ENCODE data around the gene UHRF2.

The UHRF2 gene

DNA sequence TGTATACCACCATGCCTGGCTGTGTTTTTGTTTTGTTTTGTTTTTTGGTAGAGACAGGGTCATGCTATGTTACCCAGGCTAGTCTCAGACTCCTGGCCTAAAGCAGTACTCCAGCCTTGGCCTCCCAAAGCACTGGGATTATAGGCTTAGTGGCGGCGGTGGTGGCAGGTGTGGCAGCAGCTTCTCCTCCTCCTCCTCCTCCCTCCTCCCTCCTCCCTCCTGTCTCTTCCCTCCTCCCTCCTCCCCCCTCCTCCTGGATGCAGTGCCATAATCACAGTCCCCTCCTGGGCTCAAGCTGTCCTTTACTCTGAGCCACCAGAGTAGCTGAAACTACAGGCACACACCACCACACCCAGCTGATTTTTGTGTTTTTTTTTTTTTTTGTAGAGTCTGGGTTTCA lies 71.2 kb downstream of the UHRF2 start:
- no peak for DNase-seq (ENCODE audit: low read depth, low spot score)
- no CpG with 5 or more reads among the region's 2 CpGs for WGBS (ENCODE audit: insufficient coverage, insufficient read length)
- no peaks in the 10 kb centered on the region for H3K27me3 ChIP-seq (ENCODE audit: control insufficient read depth, insufficient read depth, low read length)
- peaks cover 5% of the 10 kb centered on the region; the same call in 1 of the 2 replicates for H3K36me3 ChIP-seq (ENCODE audit: control insufficient read depth, insufficient read depth, low read length)
- no peaks in the 10 kb centered on the region for H3K9me3 ChIP-seq (ENCODE audit: control insufficient read depth, insufficient read depth, low read length)
- no peak overlapping the region for H3K4me3 ChIP-seq (ENCODE audit: low read length)
- no peaks in the 10 kb centered on the region for H3K4me1 ChIP-seq (ENCODE audit: control insufficient read depth, insufficient read depth, low read length)
- no peak overlapping the region for H3K27ac ChIP-seq (ENCODE audit: low read length)

DNA sequence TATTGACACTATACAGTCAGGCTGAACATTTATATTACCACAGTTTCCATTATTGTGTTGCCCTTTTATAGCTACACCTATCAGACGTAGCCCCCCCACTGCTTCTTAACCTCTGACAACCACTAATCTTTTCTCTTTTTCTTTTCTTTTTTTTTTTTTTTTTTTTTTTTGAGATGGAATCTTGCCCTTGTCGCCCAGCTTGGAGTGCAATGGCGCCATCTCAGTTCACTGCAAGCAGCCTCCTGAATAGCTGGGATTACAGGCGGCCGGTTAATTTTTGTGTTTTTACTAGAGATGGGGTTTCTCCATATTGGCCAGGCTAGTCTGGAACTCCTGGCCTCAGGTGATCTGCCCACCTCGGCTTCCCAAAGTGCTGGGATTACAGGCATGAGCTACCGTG lies 75.4 kb downstream of the UHRF2 start:
- WGBS (ENCODE audit: insufficient coverage, insufficient read length) = no CpG with 5 or more reads among the region's 7 CpGs
- H3K36me3 ChIP-seq (ENCODE audit: control insufficient read depth, insufficient read depth, low read length) = peaks cover 5% of the 10 kb centered on the region; the same call in 1 of the 2 replicates
- no peak overlapping the region for H3K27ac ChIP-seq (ENCODE audit: low read length)
- H3K4me1 ChIP-seq (ENCODE audit: control insufficient read depth, insufficient read depth, low read length) = no peaks in the 10 kb centered on the region
- H3K9me3 ChIP-seq (ENCODE audit: control insufficient read depth, insufficient read depth, low read length) = no peaks in the 10 kb centered on the region
- no peak for DNase-seq (ENCODE audit: low read depth, low spot score)
- H3K4me3 ChIP-seq (ENCODE audit: low read length) = no peak overlapping the region
- no peaks in the 10 kb centered on the region for H3K27me3 ChIP-seq (ENCODE audit: control insufficient read depth, insufficient read depth, low read length)

DNA sequence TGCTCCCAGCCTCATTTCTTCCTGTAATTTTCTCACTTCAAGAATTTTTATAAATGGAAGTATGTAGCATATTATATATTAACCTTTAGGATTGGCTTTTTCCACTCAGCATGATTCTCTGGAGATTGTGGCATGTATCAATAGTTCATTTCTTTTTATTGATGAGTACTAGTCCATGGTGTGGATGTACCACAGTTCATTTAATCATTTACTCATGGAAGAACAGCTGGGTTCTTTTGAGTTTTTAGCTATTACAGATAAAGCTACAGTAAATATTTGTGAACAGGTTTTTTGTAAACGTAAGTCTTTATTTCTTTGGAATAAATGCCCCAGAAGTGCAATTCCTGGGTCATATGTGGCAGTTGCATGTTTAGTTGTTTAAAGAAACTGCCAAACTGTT lies 76.1 kb downstream of the UHRF2 start:
- DNase-seq (ENCODE audit: low read depth, low spot score) = no peak
- Histone ChIP-seq H3K27ac (ENCODE audit: low read length) (no peak overlapping the region), H3K4me1 (ENCODE audit: control insufficient read depth, insufficient read depth, low read length) (no peaks in the 10 kb centered on the region), H3K9me3 (ENCODE audit: control insufficient read depth, insufficient read depth, low read length) (no peaks in the 10 kb centered on the region), H3K27me3 (ENCODE audit: control insufficient read depth, insufficient read depth, low read length) (no peaks in the 10 kb centered on the region), H3K4me3 (ENCODE audit: low read length) (no peak overlapping the region), H3K36me3 (ENCODE audit: control insufficient read depth, insufficient read depth, low read length) (peaks cover 3% of the 10 kb centered on the region; the same call in 1 of the 2 replicates)
- WGBS (ENCODE audit: insufficient coverage, insufficient read length) = no CpG with 5 or more reads among the region's 1 CpG

DNA sequence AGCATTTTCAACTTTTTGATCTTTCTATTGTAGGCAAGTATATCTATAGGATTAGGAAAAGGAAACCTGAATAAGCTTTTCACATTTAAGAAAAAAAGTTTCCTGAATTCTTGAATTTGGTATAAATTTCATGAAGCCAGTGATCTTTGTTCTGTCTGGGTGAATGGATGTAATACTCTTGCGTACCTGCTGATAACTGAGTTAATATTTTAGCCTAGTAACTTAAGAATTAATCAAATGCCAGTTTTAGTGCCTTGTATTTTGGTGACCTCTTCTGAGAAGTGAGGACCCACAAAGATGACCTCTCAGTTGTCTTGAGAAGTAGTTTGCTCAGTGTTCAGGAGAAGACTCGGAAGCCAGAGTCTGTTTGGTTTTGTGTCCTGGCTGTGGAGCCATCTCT lies 77.9 kb downstream of the UHRF2 start:
- no peaks in the 10 kb centered on the region for H3K9me3 ChIP-seq (ENCODE audit: control insufficient read depth, insufficient read depth, low read length)
- no peak overlapping the region for H3K27ac ChIP-seq (ENCODE audit: low read length)
- no peak overlapping the region for H3K4me3 ChIP-seq (ENCODE audit: low read length)
- no peaks in the 10 kb centered on the region; the same call in 1 of the 2 replicates for H3K36me3 ChIP-seq (ENCODE audit: control insufficient read depth, insufficient read depth, low read length)
- no CpG with 5 or more reads among the region's 2 CpGs for WGBS (ENCODE audit: insufficient coverage, insufficient read length)
- no peaks in the 10 kb centered on the region for H3K4me1 ChIP-seq (ENCODE audit: control insufficient read depth, insufficient read depth, low read length)
- no peak for DNase-seq (ENCODE audit: low read depth, low spot score)
- no peaks in the 10 kb centered on the region for H3K27me3 ChIP-seq (ENCODE audit: control insufficient read depth, insufficient read depth, low read length)

DNA sequence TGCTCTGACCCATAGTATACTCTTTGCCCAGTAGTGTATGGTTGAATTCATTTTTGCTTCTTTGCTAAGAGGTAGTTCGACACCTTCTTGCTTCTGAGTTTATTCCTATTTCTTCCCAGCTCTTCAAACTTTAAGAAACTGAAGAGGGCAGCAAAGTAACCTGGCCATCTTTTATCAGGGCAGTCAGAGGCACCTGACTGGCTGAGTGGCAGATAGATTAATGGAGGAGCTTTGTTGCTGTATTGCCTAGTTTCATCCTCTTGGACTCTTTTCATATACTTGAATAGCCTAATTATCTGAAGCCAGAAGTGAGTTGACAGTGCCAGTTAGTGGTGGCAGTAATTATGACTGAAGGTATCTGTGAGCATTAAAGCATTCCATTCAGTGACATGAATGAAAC lies 82.5 kb downstream of the UHRF2 start:
- Histone ChIP-seq H3K4me3 (ENCODE audit: low read length) (no peak overlapping the region), H3K36me3 (ENCODE audit: control insufficient read depth, insufficient read depth, low read length) (0 out of 2 replicates have a peak, but pooled peaks cover 7% of the 10 kb centered on the region), H3K27me3 (ENCODE audit: control insufficient read depth, insufficient read depth, low read length) (no peaks in the 10 kb centered on the region), H3K27ac (ENCODE audit: low read length) (no peak overlapping the region), H3K9me3 (ENCODE audit: control insufficient read depth, insufficient read depth, low read length) (no peaks in the 10 kb centered on the region), H3K4me1 (ENCODE audit: control insufficient read depth, insufficient read depth, low read length) (no peaks in the 10 kb centered on the region)
- DNase-seq (ENCODE audit: low read depth, low spot score) = no peak
- no CpG with 5 or more reads among the region's 1 CpG for WGBS (ENCODE audit: insufficient coverage, insufficient read length)

DNA sequence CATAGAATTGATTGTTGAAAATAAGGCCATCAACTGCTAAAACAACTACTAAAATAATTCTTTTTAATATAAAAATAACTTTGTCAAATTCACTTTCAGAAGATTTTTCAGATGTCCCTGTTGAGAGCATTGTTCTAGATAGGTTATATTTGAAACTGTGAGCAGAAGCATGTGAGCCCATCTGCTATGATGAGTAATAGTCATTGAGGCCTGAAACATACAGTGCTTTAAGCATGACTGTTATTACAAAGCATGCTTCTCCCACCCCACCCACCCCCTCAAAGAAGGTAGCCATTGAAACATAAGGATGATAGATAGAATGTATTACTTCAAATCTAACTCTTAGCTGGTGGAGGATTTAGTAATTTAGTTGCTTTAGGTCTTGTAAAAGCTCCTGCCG lies 86.0 kb downstream of the UHRF2 start:
- WGBS (ENCODE audit: insufficient coverage, insufficient read length) = no CpG with 5 or more reads among the region's 1 CpG
- H3K4me1 ChIP-seq (ENCODE audit: control insufficient read depth, insufficient read depth, low read length) = no peaks in the 10 kb centered on the region
- no peak overlapping the region for H3K4me3 ChIP-seq (ENCODE audit: low read length)
- no peak overlapping the region for H3K27ac ChIP-seq (ENCODE audit: low read length)
- no peaks in the 10 kb centered on the region for H3K27me3 ChIP-seq (ENCODE audit: control insufficient read depth, insufficient read depth, low read length)
- no peak for DNase-seq (ENCODE audit: low read depth, low spot score)
- no peaks in the 10 kb centered on the region for H3K9me3 ChIP-seq (ENCODE audit: control insufficient read depth, insufficient read depth, low read length)
- H3K36me3 ChIP-seq (ENCODE audit: control insufficient read depth, insufficient read depth, low read length) = peaks cover 7% of the 10 kb centered on the region; the same call in 1 of the 2 replicates

DNA sequence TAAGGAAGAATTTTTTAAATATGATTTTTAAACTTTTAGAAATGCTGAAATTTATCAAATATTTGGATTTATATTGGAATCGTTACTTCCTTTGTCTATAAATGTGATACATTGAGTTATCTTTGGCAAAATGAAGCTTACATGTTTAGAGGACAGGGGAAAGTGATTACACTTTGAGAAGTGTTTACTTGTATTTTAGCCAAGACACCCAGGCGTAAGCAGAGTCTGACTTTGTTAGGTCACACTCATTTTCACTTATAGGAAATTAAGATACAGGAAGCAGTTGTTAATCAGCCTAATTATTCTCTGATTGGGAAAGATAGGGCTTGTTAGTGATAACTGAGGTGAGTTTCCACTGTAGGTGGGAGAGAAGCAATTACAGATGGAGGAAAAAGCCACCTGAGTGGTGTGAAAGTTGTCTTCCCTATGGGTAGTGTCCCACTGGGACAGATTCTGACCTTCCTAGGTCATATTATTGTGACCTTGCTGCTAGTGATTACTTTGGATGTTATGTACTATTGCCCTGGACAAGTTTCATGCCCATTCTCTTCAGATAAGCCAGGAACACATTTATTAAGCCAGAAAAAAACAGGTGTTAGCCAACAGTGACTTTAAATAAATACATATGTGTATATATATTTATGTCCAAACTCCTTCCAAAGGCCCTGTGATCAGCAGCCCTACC lies 88.7 kb downstream of the UHRF2 start:
- Histone ChIP-seq H3K4me1 (ENCODE audit: control insufficient read depth, insufficient read depth, low read length) (no peaks in the 10 kb centered on the region), H3K9me3 (ENCODE audit: control insufficient read depth, insufficient read depth, low read length) (no peaks in the 10 kb centered on the region), H3K4me3 (ENCODE audit: low read length) (no peak overlapping the region), H3K27ac (ENCODE audit: low read length) (no peak overlapping the region), H3K27me3 (ENCODE audit: control insufficient read depth, insufficient read depth, low read length) (no peaks in the 10 kb centered on the region), H3K36me3 (ENCODE audit: control insufficient read depth, insufficient read depth, low read length) (peaks cover 7% of the 10 kb centered on the region; the same call in 1 of the 2 replicates)
- no peak for DNase-seq (ENCODE audit: low read depth, low spot score)
- no CpG with 5 or more reads among the region's 2 CpGs for WGBS (ENCODE audit: insufficient coverage, insufficient read length)

DNA sequence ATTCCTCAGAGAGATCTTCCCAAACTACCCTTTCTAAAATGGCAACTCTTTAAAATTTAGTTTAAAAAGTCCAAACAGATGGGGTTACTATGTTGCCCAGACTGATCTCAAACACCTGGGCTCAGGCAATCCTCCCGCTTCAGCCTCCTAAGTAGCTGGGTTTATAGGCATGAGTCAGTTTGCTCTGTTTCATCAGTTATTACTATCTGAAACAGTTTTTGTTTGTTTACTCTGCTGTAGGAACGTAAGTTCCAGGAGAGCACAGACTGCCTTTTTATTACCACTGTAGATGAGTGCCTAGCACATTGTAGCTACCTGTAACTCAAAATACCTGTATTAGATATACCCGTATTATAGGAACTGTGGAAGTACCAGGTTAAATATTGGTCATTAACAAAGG lies 89.4 kb downstream of the UHRF2 start:
- Histone ChIP-seq H3K27me3 (ENCODE audit: control insufficient read depth, insufficient read depth, low read length) (no peaks in the 10 kb centered on the region), H3K27ac (ENCODE audit: low read length) (no peak overlapping the region), H3K36me3 (ENCODE audit: control insufficient read depth, insufficient read depth, low read length) (peaks cover 4% of the 10 kb centered on the region; the same call in 1 of the 2 replicates), H3K4me3 (ENCODE audit: low read length) (no peak overlapping the region), H3K4me1 (ENCODE audit: control insufficient read depth, insufficient read depth, low read length) (no peaks in the 10 kb centered on the region), H3K9me3 (ENCODE audit: control insufficient read depth, insufficient read depth, low read length) (no peaks in the 10 kb centered on the region)
- no CpG with 5 or more reads among the region's 3 CpGs for WGBS (ENCODE audit: insufficient coverage, insufficient read length)
- DNase-seq (ENCODE audit: low read depth, low spot score) = no peak

DNA sequence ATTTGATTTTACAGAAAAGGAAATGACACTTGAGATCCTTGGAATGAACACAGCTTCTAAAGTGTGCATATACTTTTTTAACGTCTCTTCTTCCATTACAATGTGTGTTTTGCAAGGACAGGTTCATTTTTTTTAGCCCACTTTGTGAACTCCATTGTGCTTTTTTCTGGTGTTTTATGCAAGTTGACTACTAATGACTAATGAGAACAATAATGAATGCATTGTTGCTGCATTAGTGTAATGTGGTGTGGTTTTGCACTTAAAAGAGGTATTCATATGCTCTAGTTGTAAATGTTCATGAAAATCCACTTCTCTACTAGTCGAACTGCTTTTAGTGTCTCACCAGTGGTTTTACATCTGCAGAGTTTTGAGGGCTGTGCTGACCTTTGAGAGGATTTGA lies 93.6 kb downstream of the UHRF2 start:
- no peak overlapping the region for H3K27ac ChIP-seq (ENCODE audit: low read length)
- no peaks in the 10 kb centered on the region for H3K4me1 ChIP-seq (ENCODE audit: control insufficient read depth, insufficient read depth, low read length)
- no CpG with 5 or more reads among the region's 2 CpGs for WGBS (ENCODE audit: insufficient coverage, insufficient read length)
- DNase-seq (ENCODE audit: low read depth, low spot score) = no peak
- H3K27me3 ChIP-seq (ENCODE audit: control insufficient read depth, insufficient read depth, low read length) = no peaks in the 10 kb centered on the region
- no peak overlapping the region for H3K4me3 ChIP-seq (ENCODE audit: low read length)
- no peaks in the 10 kb centered on the region for H3K9me3 ChIP-seq (ENCODE audit: control insufficient read depth, insufficient read depth, low read length)
- H3K36me3 ChIP-seq (ENCODE audit: control insufficient read depth, insufficient read depth, low read length) = no peaks in the 10 kb centered on the region; the same call in 1 of the 2 replicates

DNA sequence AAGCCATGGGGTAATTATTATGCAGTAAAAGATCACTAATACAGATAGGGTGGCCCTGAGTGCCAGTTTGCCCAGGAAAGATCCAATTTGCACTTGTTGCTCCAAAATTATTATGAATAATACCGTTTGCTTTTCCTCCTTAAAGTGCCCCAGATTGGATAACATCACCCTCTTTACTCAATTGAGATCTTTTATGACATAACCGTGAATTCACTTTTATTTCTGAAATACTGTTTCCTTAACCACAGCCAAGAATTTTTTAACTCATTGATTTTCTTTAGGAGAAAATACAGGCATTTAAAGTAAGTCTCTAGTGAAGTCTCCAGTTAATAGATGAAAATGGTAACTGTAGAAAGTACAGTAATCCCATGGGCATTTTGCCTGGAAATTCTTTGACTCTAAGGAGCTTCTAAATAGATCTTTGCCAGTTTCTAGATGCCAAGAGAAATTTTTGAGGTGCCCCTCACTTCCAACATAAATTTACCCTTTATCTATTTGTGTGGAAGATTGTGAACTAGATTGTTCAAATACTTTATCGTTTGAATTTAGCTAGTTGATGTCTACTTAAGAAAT lies 99.2 kb downstream of the UHRF2 start:
- WGBS (ENCODE audit: insufficient coverage, insufficient read length) = no CpG with 5 or more reads among the region's 3 CpGs
- no peaks in the 10 kb centered on the region; the same call in 1 of the 2 replicates for H3K9me3 ChIP-seq (ENCODE audit: control insufficient read depth, insufficient read depth, low read length)
- no peaks in the 10 kb centered on the region for H3K27me3 ChIP-seq (ENCODE audit: control insufficient read depth, insufficient read depth, low read length)
- H3K27ac ChIP-seq (ENCODE audit: low read length) = no peak overlapping the region
- DNase-seq (ENCODE audit: low read depth, low spot score) = no peak
- no peaks in the 10 kb centered on the region for H3K36me3 ChIP-seq (ENCODE audit: control insufficient read depth, insufficient read depth, low read length)
- no peaks in the 10 kb centered on the region for H3K4me1 ChIP-seq (ENCODE audit: control insufficient read depth, insufficient read depth, low read length)
- no peak overlapping the region for H3K4me3 ChIP-seq (ENCODE audit: low read length)

DNA sequence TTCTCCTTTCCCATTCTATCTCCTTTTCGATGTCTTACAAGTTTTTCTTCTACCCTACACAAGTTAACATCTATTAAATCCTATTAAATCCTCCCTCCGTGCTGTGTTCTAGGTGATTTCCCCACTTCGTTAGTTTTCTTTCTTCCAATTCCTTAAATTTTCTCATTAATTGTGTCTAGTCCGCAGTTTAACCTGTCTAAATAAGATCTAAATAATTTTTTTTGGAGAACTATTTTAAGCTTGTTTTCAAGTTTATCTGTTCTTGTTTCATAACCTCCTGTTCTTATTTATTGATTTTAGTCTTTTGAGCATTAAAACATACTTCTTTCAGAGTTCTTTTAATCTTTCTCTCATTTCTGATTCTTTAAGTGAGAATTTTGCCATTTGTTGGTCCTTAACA lies 109.3 kb downstream of the UHRF2 start:
- no peak overlapping the region for H3K27ac ChIP-seq (ENCODE audit: low read length)
- 100% methylated on average over 1 of the region's 4 CpGs for WGBS (ENCODE audit: insufficient coverage, insufficient read length)
- no peaks in the 10 kb centered on the region for H3K9me3 ChIP-seq (ENCODE audit: control insufficient read depth, insufficient read depth, low read length)
- no peaks in the 10 kb centered on the region for H3K27me3 ChIP-seq (ENCODE audit: control insufficient read depth, insufficient read depth, low read length)
- DNase-seq (ENCODE audit: low read depth, low spot score) = no peak
- H3K36me3 ChIP-seq (ENCODE audit: control insufficient read depth, insufficient read depth, low read length) = no peaks in the 10 kb centered on the region
- no peaks in the 10 kb centered on the region for H3K4me1 ChIP-seq (ENCODE audit: control insufficient read depth, insufficient read depth, low read length)
- no peak overlapping the region for H3K4me3 ChIP-seq (ENCODE audit: low read length)

Data from iPS DF 6.9 (cell line).